ENCODE data around the gene SLC6A6. TPM values are rescaled to one million over a fixed set of nuclear protein-coding genes. Genes with fewer than 3 reads are reported as not detected.

Gene SLC6A6
- polyA plus RNA-seq, 1 of the 3 experiments (the other 2 are of a cell fraction), result 19.1 TPM

DNA sequence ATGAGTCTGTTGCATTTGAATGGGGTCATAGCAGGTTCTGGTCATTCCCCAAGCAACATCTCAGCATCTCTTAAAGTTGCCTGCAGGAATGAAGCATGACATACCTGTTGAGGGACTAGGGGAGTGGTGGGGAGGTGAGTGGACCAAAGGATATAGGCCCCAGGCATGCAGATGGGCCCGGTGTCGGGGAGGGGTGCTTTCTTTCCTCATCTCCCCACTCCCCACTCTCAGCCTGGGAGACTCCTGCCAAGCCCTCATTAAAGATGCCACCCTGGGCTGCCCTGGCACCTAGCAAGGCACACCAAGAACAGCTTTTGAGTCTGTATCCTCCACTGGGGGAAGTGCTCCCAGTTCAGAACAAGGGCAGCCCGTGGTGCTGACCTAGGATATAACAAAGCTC lies 83.6 kb downstream of the SLC6A6 start:
- WGBS (ENCODE audit: low lambda C conversion rate), result 100% methylated on average over 3 of the region's 3 CpGs
- no peaks in the 10 kb centered on the region for H3F3A ChIP-seq (replicated peaks; ENCODE audit: insufficient read depth)
- H2AFZ ChIP-seq (ENCODE audit: low read depth), result no peak overlapping the region
- H3K9me2 ChIP-seq, result no peaks in the 10 kb centered on the region
- no peak overlapping the region for H3K27ac ChIP-seq (ENCODE audit: low read depth in 2 of 2, low read length in 1 of 2)
- no peak for DNase-seq
- H3K27me3 ChIP-seq (ENCODE audit: insufficient read depth), result no peaks in the 10 kb centered on the region
- ChIA-PET POLR2A (no interaction called here), CTCF (interaction anchor here (1.2 to 3.7 kb wide), 5 partner anchors 18 to 456 kb away, joined by 3 to 16 read pairs (median 5); no protein-coding TSS in a partner anchor)
- no peak overlapping the region for H3K9ac ChIP-seq
- no peak overlapping the region for H3K4me2 ChIP-seq
- TF ChIP-seq JUND (IDR thresholded peaks at IDR 0.05) (no peak), NRF1 (IDR thresholded peaks at IDR 0.05; ENCODE audit: low read depth, low read length) (no peak), RFX5 (IDR thresholded peaks at IDR 0.05; ENCODE audit: low read length) (no peak), TCF12 (IDR thresholded peaks at IDR 0.05) (no peak)
- TF ChIP-seq, protein P1, sequence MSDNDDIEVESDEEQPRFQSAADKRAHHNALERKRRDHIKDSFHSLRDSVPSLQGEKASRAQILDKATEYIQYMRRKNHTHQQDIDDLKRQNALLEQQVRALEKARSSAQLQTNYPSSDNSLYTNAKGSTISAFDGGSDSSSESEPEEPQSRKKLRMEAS (IDR thresholded peaks at IDR 0.05; ENCODE audit: low read depth), result no peak
- no peak overlapping the region for H3K4me3 ChIP-seq (ENCODE audit: low read depth in 2 of 2, low read length in 1 of 2)
- no peaks in the 10 kb centered on the region for H3K79me2 ChIP-seq (ENCODE audit: insufficient read depth)
- H3K4me1 ChIP-seq (ENCODE audit: control insufficient read depth in 1 of 2, insufficient read depth in 2 of 2, low read depth in 1 of 2, low read length in 1 of 2), result no peaks in the 10 kb centered on the region; a peak in 1 of 4 replicates
- H3K9me3 ChIP-seq, result no peaks in the 10 kb centered on the region
- peaks cover 0 to 29% of the 10 kb centered on the region in 2 experiments for H3K36me3 ChIP-seq (replicated peaks in 1 of 2; ENCODE audit: control insufficient read depth in 1 of 2, insufficient read depth in 2 of 2, low read length in 1 of 2)
- H4K20me1 ChIP-seq (ENCODE audit: insufficient read depth), result 0 out of 2 replicates have a peak, but pooled peaks cover 4% of the 10 kb centered on the region

DNA sequence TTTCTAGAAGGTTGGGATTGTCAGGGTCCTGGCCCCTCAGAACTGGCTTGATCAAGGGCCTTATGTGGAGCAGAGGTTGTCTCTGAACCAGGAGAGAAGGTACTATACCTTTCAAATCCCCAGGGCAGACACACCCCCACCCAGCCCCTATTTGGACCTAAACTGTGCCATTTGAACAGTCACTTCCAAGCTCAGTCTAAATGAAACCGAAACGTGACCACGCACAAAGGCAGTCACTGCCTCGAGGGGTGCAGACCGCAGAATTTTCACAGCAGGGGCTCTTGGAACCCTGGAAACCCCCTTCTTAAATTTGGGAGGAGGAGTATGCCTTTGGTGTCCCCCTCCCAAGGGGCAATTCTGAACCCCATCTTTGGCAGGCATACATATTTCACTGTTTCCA lies 84.1 kb downstream of the SLC6A6 start:
- Histone ChIP-seq H3K4me1 (ENCODE audit: control insufficient read depth in 1 of 2, insufficient read depth in 2 of 2, low read depth in 1 of 2, low read length in 1 of 2) (no peaks in the 10 kb centered on the region; a peak in 1 of 4 replicates), H2AFZ (ENCODE audit: low read depth) (no peak overlapping the region), H3K4me2 (no peak overlapping the region), H4K20me1 (ENCODE audit: insufficient read depth) (0 out of 2 replicates have a peak, but pooled peaks cover 4% of the 10 kb centered on the region), H3K36me3 (replicated peaks in 1 of 2; ENCODE audit: control insufficient read depth in 1 of 2, insufficient read depth in 2 of 2, low read length in 1 of 2) (peaks cover 0 to 29% of the 10 kb centered on the region in 2 experiments), H3K9ac (no peak overlapping the region), H3K79me2 (ENCODE audit: insufficient read depth) (no peaks in the 10 kb centered on the region), H3K27ac (ENCODE audit: low read depth in 2 of 2, low read length in 1 of 2) (no peak overlapping the region), H3K4me3 (ENCODE audit: low read depth in 2 of 2, low read length in 1 of 2) (no peak overlapping the region), H3K9me3 (no peaks in the 10 kb centered on the region), H3K27me3 (ENCODE audit: insufficient read depth) (no peaks in the 10 kb centered on the region), H3K9me2 (no peaks in the 10 kb centered on the region), H3F3A (replicated peaks; ENCODE audit: insufficient read depth) (no peaks in the 10 kb centered on the region)
- TF ChIP-seq, protein P2, sequence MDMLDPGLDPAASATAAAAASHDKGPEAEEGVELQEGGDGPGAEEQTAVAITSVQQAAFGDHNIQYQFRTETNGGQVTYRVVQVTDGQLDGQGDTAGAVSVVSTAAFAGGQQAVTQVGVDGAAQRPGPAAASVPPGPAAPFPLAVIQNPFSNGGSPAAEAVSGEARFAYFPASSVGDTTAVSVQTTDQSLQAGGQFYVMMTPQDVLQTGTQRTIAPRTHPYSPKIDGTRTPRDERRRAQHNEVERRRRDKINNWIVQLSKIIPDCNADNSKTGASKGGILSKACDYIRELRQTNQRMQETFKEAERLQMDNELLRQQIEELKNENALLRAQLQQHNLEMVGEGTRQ (IDR thresholded peaks at IDR 0.05; ENCODE audit: borderline replicate concordance, low read depth, low read length), result no peak
- no peak for TF ChIP-seq GATA2 (CRISPR knock-in tag; IDR thresholded peaks at IDR 0.05)
- POLR2A ChIA-PET, result no interaction called here
- DNase-seq, result no peak
- whole genome bisulfite sequencing (ENCODE audit: low lambda C conversion rate), result 96% methylated on average over 5 of the region's 5 CpGs
- CTCF ChIA-PET, result interaction anchor here (1.2 to 3.7 kb wide), 5 partner anchors 19 to 456 kb away, joined by 3 to 16 read pairs (median 5); no protein-coding TSS in a partner anchor

DNA sequence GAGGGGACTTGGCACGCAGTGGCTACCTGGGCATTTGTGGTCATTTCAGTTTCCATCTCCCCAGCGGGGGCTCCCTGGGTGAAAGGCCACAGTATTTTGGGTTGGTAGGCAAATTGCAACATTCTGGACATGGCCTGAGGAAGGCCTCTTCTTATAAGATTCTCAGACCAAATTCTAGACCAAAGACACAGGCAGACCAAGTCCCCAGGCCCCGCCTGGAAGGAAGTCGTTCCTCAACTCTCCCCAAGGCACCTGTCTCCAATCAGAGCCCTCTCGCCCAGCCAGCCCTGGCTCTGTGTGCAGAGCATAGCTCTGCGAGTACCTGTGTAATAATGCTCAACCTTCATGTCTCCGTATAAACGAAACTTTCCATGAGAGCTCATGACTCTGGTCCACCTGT lies 84.7 kb downstream of the SLC6A6 start:
- CTCF ChIA-PET, result interaction anchor here (1.5 to 3.7 kb wide), 3 partner anchors 19 to 28 kb away, joined by 3 to 16 read pairs (median 8); no protein-coding TSS in a partner anchor

More for the DNA sequence above, 84.7 kb downstream of the SLC6A6 start:
- H3K79me2 ChIP-seq (ENCODE audit: insufficient read depth), result no peaks in the 10 kb centered on the region
- H4K20me1 ChIP-seq (ENCODE audit: insufficient read depth), result 0 out of 2 replicates have a peak, but pooled peaks cover 4% of the 10 kb centered on the region
- no peaks in the 10 kb centered on the region for H3K9me2 ChIP-seq
- no peak overlapping the region for H3K4me2 ChIP-seq
- H3K27me3 ChIP-seq (ENCODE audit: insufficient read depth), result no peaks in the 10 kb centered on the region
- no peak for TF ChIP-seq FOSL2 (IDR thresholded peaks at IDR 0.05; ENCODE audit: borderline replicate concordance, low read depth)
- no peak for TF ChIP-seq EP300 (IDR thresholded peaks at IDR 0.05; ENCODE audit: borderline replicate concordance in 1 of 2, low read depth in 1 of 2, low read length in 1 of 2)
- TF ChIP-seq FOXJ3 (CRISPR knock-in tag; IDR thresholded peaks at IDR 0.05), result no peak
- TF ChIP-seq, protein P3, sequence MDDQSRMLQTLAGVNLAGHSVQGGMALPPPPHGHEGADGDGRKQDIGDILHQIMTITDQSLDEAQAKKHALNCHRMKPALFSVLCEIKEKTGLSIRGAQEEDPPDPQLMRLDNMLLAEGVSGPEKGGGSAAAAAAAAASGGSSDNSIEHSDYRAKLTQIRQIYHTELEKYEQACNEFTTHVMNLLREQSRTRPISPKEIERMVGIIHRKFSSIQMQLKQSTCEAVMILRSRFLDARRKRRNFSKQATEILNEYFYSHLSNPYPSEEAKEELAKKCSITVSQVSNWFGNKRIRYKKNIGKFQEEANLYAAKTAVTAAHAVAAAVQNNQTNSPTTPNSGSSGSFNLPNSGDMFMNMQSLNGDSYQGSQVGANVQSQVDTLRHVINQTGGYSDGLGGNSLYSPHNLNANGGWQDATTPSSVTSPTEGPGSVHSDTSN (IDR thresholded peaks at IDR 0.05), result no peak
- TF ChIP-seq RXRA (IDR thresholded peaks at IDR 0.05; ENCODE audit: borderline replicate concordance, low read depth), result no peak
- TF ChIP-seq, protein P2 (IDR thresholded peaks at IDR 0.05; ENCODE audit: borderline replicate concordance, low read depth, low read length), result no peak
- TF ChIP-seq POLR2AphosphoS5 (IDR thresholded peaks at IDR 0.05; ENCODE audit: low read depth, low read length), result no peak
- TF ChIP-seq RCOR1 (IDR thresholded peaks at IDR 0.05; ENCODE audit: low read length), result no peak
- TF ChIP-seq NRF1 (IDR thresholded peaks at IDR 0.05; ENCODE audit: low read depth, low read length), result no peak
- TF ChIP-seq NFIC (IDR thresholded peaks at IDR 0.05; ENCODE audit: borderline replicate concordance), result no peak
- no peak for TF ChIP-seq FOXM1 (IDR thresholded peaks at IDR 0.05; ENCODE audit: low read depth)
- no peak for TF ChIP-seq RAD21 (IDR thresholded peaks at IDR 0.05; ENCODE audit: low read length)
- POLR2A ChIA-PET, result no interaction called here
- no peak overlapping the region for H3K9ac ChIP-seq
- no peak overlapping the region for H3K4me3 ChIP-seq (ENCODE audit: low read depth in 2 of 2, low read length in 1 of 2)
- 96% methylated on average over 6 of the region's 8 CpGs for WGBS (ENCODE audit: low lambda C conversion rate)
- H2AFZ ChIP-seq (ENCODE audit: low read depth), result no peak overlapping the region
- no peak for DNase-seq
- H3K9me3 ChIP-seq, result no peaks in the 10 kb centered on the region
- H3K4me1 ChIP-seq (ENCODE audit: control insufficient read depth in 1 of 2, insufficient read depth in 2 of 2, low read depth in 1 of 2, low read length in 1 of 2), result no peaks in the 10 kb centered on the region; a peak in 1 of 4 replicates
- H3F3A ChIP-seq (replicated peaks; ENCODE audit: insufficient read depth), result no peaks in the 10 kb centered on the region
- H3K36me3 ChIP-seq (replicated peaks in 1 of 2; ENCODE audit: control insufficient read depth in 1 of 2, insufficient read depth in 2 of 2, low read length in 1 of 2), result peaks cover 0 to 24% of the 10 kb centered on the region in 2 experiments
- no peak overlapping the region for H3K27ac ChIP-seq (ENCODE audit: low read depth in 2 of 2, low read length in 1 of 2)

Measured in SK-N-SH (cell line).